GM12874 (cell line): ENCODE measurements around the gene FRS3.

Experiments
- TF ChIP-seq, protein P1 (sequence below): IDR thresholded peaks from 2 replicates; pipeline ENCODE4 v1.5.1; 2011; ENCODE audit warnings: low read depth, mild to moderate bottlenecking, control low read depth, low read length, moderate library complexity; ENCODE audit not compliant: insufficient read depth

Gene FRS3

DNA sequence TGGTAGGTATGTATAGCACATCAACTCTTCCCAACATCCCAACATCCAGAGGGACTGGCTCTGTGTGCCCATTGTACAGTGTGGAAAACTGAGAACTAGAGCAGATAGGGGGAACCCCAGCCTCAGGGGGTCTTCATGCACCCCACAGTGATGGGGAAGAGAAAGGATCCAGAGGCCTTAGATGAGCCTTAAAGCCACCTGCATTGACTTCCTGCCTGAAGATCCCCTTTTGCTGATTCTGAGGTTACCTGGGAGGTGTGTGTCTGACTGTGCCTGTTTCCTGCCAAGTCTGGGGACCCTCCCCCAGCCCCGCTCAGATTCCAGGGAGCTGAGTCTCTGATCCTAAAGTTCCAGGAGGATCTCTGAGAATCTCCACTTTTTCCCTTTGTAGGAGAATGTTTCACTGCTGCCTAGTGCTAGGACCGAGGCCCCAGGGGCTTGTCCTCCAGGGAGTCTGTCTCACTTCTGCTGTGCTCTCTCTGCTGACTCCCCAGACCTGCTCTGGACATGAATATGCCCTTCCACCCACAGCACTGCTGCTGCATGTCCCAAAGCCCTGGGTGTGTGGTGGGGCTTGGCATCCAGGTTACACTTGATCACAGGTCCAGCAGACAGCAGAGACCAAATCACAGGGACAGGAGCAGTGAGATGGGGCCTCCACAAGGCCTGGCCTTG is 19.7 kb downstream of the FRS3 start:
- TF ChIP-seq, protein P1, sequence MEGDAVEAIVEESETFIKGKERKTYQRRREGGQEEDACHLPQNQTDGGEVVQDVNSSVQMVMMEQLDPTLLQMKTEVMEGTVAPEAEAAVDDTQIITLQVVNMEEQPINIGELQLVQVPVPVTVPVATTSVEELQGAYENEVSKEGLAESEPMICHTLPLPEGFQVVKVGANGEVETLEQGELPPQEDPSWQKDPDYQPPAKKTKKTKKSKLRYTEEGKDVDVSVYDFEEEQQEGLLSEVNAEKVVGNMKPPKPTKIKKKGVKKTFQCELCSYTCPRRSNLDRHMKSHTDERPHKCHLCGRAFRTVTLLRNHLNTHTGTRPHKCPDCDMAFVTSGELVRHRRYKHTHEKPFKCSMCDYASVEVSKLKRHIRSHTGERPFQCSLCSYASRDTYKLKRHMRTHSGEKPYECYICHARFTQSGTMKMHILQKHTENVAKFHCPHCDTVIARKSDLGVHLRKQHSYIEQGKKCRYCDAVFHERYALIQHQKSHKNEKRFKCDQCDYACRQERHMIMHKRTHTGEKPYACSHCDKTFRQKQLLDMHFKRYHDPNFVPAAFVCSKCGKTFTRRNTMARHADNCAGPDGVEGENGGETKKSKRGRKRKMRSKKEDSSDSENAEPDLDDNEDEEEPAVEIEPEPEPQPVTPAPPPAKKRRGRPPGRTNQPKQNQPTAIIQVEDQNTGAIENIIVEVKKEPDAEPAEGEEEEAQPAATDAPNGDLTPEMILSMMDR, result no peak

DNA sequence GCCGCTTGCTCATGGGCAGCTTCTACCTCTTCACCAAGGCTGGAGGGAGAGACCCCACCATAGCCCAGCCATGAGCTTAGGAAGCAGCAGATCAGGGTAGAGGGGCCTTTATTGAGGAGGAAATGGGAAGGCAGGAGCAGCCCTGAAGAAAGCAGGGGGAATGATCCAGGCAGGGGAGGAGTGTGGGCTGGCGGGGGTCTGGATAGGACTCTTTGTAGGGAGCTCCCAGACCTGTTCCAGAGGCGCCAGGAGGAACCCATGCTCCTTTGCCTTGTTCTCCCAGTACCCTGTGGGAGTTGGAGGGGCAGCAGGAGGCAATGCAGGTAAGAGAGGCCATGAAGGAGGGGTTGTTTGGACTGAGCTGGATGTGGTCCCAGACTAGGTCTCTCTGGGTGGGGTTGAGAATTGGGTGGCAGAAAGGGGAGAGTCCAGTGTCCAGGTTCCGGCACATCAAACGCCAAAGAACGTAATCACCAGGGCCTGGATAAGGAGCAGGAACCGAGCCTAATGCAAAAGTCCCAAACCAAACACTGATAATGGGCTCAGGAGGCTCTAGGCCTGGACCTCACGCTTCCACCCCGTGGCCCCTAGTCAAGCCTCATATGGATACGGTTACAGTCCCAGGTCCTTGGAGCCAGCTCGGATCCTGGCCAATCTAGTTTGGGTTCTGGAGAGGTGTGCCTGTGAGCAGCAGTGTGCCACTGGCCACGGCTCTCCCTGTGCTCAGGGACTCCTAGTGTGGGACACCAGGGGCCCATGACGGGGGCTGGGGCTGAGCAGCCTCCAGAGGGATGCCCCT is 20.4 kb downstream of the FRS3 start:
- TF ChIP-seq, protein P1, result no peak

DNA sequence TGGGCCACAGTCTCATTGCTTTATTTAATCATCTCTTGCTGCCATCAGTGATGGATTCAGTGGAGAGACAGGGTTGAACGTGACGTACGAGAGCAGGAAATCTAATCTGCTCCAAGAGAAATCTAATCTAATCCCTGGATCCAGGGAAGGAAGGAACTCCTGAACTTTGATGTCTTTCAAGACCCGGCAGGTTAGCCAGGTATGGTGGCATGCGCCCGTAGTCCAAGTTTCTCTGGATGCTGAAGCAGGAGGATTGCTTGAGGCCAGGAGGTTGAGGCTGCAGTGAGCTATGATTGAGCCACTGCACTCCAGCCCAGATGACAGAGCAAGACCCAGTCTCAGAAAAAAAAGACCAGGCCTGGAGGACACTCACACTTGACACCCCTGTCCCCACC is 21.1 kb downstream of the FRS3 start:
- TF ChIP-seq, protein P1, result no peak

DNA sequence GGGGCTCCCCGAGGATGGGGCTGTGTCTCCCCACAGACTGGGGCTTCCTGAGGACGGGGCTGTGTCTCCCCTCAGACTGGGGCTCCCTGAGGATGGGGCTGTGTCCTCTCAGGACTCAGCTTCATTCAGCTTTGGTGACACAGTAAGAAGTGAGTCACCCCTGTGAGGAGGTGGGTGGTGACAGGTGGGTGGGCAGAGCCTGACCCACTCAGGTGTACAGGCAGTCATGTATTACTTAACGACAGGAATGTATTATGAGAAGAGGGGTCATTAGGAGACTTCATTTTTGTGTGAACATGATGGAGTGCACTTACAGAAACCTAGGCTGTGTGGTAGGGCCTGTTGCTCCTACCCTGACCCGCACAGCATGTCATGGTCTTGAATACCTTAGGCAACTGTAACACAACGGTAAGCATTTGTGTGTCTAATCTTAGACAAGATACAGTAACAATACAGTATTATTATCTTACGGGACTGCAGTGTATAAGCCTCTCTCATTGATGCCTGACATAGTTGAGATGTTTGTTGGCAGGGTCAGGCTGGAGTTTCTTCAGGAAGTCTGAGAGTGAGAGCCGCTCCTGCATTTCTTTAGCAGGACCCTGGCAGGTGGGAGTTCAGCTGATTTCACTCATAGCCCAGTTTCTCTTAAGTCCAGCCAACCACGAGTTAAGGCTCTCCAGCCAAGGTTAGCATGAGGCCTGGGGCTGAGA is 21.6 kb downstream of the FRS3 start:
- TF ChIP-seq, protein P1, result no peak

DNA sequence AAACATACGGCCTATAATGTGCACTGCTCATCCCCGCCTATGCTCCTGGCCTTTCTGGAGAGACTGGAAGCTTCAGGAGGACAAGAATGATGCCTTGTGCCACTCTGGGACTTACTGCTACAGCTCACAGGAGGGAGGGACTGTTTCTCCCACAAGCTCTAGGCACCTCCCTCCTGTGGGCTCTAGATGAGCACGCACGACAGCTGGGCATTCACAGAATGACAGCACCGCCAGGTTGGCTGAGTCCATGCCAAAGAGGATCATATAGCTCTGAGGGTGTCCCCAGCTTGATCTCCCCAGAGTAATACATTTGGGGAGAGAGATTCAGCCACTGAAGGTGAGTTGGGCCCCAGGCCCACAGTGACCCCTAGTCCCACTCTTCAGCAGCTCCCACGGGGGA is 22.4 kb downstream of the FRS3 start:
- TF ChIP-seq, protein P1, result no peak

DNA sequence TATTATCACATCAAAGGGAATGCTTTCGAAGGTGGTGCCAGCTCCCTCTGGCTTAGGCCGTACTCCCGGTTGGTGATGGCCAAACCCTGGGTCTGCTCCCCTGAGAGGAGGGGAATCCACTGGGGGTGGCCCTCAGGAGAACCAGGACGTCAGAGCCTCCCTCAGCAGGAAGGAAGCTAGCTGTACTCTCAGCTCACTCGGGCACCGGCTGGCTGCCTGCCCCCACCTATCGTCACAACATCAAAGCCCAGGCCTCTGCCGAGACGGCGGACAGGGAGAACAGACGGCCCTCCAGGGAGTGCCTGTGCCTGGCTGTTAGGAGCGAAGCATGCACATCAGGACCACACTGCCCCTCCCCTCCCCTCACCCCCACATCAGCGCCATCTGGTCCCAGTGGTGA is 23.3 kb downstream of the FRS3 start:
- TF ChIP-seq, protein P1, result no peak

DNA sequence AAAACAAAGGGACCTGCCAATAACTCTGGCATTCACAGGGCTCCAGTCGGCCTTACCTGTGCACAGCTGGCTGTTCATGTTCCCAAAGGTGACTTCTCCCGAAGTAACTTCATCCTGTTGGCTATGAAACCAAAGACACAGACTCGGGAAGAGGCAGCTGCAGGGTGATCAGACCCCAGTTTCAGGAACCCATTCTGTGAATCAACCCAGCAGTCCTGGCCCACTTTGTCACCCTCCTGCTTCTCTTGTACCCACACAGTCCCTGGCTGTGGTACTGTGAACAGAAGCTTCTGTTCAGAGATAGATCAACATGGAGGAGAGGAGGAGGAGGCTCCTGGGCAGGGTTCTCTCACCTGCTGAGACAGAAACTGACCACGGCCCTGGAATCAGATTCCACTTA is 23.8 kb downstream of the FRS3 start:
- TF ChIP-seq, protein P1, result no peak
